Muscle of leg (tissue), 11 donors: ENCODE results near the gene JAKMIP1. TPM values are rescaled to one million over a fixed set of nuclear protein-coding genes. Genes with fewer than 3 reads are reported as not detected.
"Not testable (repeated sequence)": the region's sequence is repeated elsewhere in the genome, so short reads cannot be mapped to it uniquely, and the experiment has no call there.

Source experiments
- DNase-seq: peaks from one replicate; pipeline ENCODE4 v3.0.0; 2013
- H3K27ac ChIP-seq: one replicate; pipeline ENCODE4 v1.5.1; 2013; ENCODE audit warnings: mild to moderate bottlenecking, low read length, control low read depth
- H3K27me3 ChIP-seq: one replicate; pipeline ENCODE4 v1.6.1; 2013; ENCODE audit warnings: low read length; ENCODE audit not compliant: control insufficient read depth, insufficient read depth
- H3K36me3 ChIP-seq: one replicate; pipeline ENCODE4 v1.6.1; 2013; ENCODE audit warnings: low read length; ENCODE audit not compliant: control insufficient read depth, insufficient read depth
- H3K4me1 ChIP-seq: one replicate; pipeline ENCODE4 v1.6.1; 2013; ENCODE audit warnings: low read length; ENCODE audit not compliant: control insufficient read depth, insufficient read depth
- H3K4me3 ChIP-seq: one replicate; pipeline ENCODE4 v1.5.1; 2013; ENCODE audit warnings: low read length, control low read depth
- H3K9me3 ChIP-seq: replicated peaks from 2 replicates; pipeline ENCODE4 v1.6.1; 2013; ENCODE audit warnings: low read depth, low read length; ENCODE audit not compliant: control insufficient read depth
- WGBS: methylation state at CpG from one replicate; pipeline ENCODE4 v1.1.5; 2013; ENCODE audit warnings: missing lambda C conversion rate; ENCODE audit not compliant: insufficient coverage; 5-methylcytosine and 5-hydroxymethylcytosine counted together
- polyA plus RNA-seq, 8 donors: library from polyadenylated mRNA; unstranded; fragments of 120-200 nt; gene quantifications; one replicate each; pipeline versions ENCODE4 v1.2.1 to v1.2.3, GENCODE V29; 2013; ENCODE audit warnings: inconsistent platforms in 1 of 8, low replicate concordance in 1 of 8; ENCODE audit not compliant: insufficient read length in 8 of 8, insufficient read depth in 1 of 8
- total RNA-seq: library from RNA; stranded (reverse); fragments of 120-200 nt; gene quantifications from one replicate; pipeline ENCODE4 v1.2.4, GENCODE V29; 2013

JAKMIP1 gene
- total and polyA plus RNA-seq, 9 donors: 0.04 to 0.39 TPM; not detected in 7

DNA sequence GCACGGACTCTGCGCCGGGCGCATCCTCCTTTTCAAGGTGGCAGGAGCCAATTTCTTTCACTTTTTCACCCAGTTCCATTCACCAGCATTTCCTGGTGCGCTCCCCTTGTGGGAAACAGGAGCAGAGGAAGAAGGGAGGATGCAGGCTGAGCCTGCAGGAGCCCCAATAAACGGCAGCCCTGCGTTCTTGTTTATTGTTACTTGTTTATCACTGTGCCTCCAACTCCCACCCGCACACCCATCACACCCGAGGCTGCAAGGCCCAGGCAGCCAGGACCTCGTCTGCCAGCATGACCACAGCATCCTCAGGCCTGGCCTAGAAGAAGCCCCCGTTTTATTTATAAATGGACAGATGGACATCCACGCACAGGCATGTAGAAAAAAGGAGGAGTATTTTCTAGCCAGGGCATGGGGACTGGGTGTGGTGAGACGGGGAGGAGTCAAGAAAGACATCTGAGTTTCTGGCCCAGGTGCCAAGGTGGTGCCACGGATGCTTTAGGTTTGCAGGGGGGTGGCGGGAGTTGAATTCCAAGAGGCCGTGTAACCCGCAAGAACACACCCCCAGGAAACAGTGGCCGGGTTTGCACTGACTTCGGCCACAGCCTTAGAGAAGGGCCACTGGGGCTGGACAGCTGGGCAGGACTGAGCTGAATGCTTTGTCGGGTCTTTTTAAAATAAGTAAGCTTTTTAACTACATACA is 51.7 kb downstream of the JAKMIP1 start:
- no peak for DNase-seq
- Histone ChIP-seq H3K4me1 (no peaks in the 10 kb centered on the region), H3K9me3 (no peaks in the 10 kb centered on the region), H3K4me3 (no peak overlapping the region), H3K27me3 (peaks cover 14% of the 10 kb centered on the region), H3K27ac (no peak overlapping the region), H3K36me3 (no peaks in the 10 kb centered on the region)
- WGBS: 77% methylated on average over 8 of the region's 20 CpGs

GRCh38 chr4:6147441-6147840 is 52.9 kb downstream of the JAKMIP1 start:
- 60% methylated on average over 6 of the region's 6 CpGs for WGBS
- Histone ChIP-seq H3K4me3 (no peak overlapping the region), H3K27ac (no peak overlapping the region), H3K9me3 (no peaks in the 10 kb centered on the region), H3K27me3 (peaks cover 14% of the 10 kb centered on the region), H3K4me1 (no peaks in the 10 kb centered on the region), H3K36me3 (no peaks in the 10 kb centered on the region)
- DNase-seq: no peak

- Histone ChIP-seq H3K4me1 (no peaks in the 10 kb centered on the region), H3K9me3 (no peaks in the 10 kb centered on the region), H3K27me3 (peaks cover 5% of the 10 kb centered on the region), H3K4me3 (no peak overlapping the region), H3K27ac (no peak overlapping the region), H3K36me3 (no peaks in the 10 kb centered on the region)
- WGBS: no CpG with 5 or more reads among the region's 3 CpGs
- no peak for DNase-seq
Measured at GRCh38 chr4:6143603-6144181, 56.7 kb downstream of the JAKMIP1 start.

DNA sequence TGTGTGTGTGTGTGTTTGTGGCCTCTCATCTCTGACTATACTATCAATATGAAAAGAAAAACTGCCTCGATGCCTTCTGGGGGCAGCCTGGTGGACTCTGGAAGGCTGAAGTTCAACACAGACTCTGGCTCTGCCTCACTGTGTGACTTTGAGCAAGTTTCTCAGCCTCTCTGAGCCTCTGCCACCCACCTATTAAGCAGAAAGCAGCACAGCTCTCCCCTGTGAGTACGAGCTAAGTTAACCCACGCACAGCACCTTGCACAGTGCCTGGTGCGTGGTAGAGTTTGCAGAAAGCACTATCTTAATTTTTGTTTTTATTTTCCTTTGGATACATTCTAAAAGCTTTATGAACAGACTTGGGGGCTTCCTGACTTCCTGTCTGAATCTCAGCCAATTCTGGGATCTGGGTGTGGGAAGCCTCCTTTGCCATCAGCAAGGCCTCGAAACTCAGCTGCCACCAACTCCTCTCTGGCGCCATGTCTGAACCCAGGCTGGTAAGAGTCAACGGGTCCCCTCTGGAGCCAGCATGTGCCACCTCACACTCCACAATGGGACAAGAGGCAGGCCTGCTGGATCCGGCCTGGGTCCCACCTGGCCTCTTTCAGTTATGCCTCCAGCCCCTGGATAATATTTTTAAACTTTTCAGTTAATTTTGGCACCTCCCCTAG is 57.3 kb downstream of the JAKMIP1 start:
- Histone ChIP-seq H3K27me3 (peaks cover 5% of the 10 kb centered on the region), H3K9me3 (no peaks in the 10 kb centered on the region), H3K4me1 (no peaks in the 10 kb centered on the region), H3K27ac (no peak overlapping the region), H3K4me3 (no peak overlapping the region), H3K36me3 (no peaks in the 10 kb centered on the region)
- DNase-seq: no peak
- 85% methylated on average over 4 of the region's 8 CpGs for WGBS

DNA sequence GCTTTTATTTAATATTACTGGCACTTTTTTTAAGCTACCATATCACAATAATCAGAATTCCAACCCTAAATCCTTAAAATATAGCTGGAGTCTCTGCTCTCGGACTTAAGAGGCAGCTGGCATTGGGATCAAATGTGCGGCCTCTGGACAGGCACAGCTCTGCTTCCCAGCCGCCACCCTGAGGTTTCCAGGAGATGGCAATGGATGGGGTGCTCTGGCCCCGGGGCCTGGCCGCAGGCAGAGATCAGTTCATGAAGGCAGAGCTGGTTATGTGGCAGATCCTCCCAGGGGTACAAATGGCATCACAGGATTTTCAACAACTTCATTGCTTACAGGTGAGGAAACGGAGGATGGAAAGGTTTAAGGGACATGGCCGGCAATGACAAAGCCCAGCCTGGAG is 57.8 kb downstream of the JAKMIP1 start:
- Histone ChIP-seq H3K9me3 (no peaks in the 10 kb centered on the region), H3K27me3 (peaks cover 4% of the 10 kb centered on the region), H3K4me1 (no peaks in the 10 kb centered on the region), H3K36me3 (no peaks in the 10 kb centered on the region), H3K4me3 (no peak overlapping the region), H3K27ac (no peak overlapping the region)
- 68% methylated on average over 3 of the region's 7 CpGs for WGBS
- no peak for DNase-seq

GRCh38 chr4:6141554-6141953 is 58.8 kb downstream of the JAKMIP1 start:
- 65% methylated on average over 5 of the region's 9 CpGs for WGBS

DNA sequence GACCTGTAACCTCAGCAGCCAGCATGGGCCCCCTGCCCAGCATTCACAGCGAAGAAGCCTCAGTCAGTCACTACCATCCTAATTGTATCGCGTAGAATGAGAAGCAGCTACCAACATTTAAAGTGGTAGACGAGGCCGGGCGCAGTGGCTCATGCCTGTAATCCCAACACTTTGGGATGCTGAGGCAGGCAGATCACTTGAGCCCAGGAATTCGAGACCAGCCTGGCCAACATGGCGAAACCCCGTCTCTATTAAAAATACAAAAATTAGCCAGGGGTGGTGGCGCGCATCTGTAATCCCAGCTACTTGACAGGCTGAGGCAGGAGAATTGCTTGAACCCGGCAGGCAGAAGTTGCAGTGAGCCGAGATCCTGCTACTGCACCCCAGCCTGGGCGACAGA is 59.3 kb downstream of the JAKMIP1 start:
- H3K27ac ChIP-seq, H3K4me3 ChIP-seq, H3K36me3 ChIP-seq, H3K4me1 ChIP-seq, H3K27me3 ChIP-seq, H3K9me3 ChIP-seq, DNase-seq: not testable (repeated sequence)
- 92% methylated on average over 8 of the region's 14 CpGs for WGBS

More at GRCh38 chr4:6141554-6141953, 58.8 kb downstream of the JAKMIP1 start:
- DNase-seq: no peak
- H3K4me1 ChIP-seq: no peaks in the 10 kb centered on the region
- no peak overlapping the region for H3K4me3 ChIP-seq
- H3K36me3 ChIP-seq: no peaks in the 10 kb centered on the region
- H3K27me3 ChIP-seq: peaks cover 2% of the 10 kb centered on the region
- H3K9me3 ChIP-seq: no peaks in the 10 kb centered on the region
- no peak overlapping the region for H3K27ac ChIP-seq

- Histone ChIP-seq H3K4me3 (no peak overlapping the region), H3K27me3 (peaks cover 2% of the 10 kb centered on the region), H3K27ac (no peak overlapping the region), H3K9me3 (no peaks in the 10 kb centered on the region), H3K4me1 (no peaks in the 10 kb centered on the region), H3K36me3 (no peaks in the 10 kb centered on the region)
- DNase-seq: no peak
- WGBS: 92% methylated on average over 3 of the region's 3 CpGs
Measured at GRCh38 chr4:6137747-6138135, 62.6 kb downstream of the JAKMIP1 start.

- H3K36me3 ChIP-seq: no peaks in the 10 kb centered on the region
- no peaks in the 10 kb centered on the region for H3K4me1 ChIP-seq
- H3K9me3 ChIP-seq: no peaks in the 10 kb centered on the region
- H3K4me3 ChIP-seq: no peak overlapping the region
- peaks cover 2% of the 10 kb centered on the region for H3K27me3 ChIP-seq
- WGBS: 40% methylated on average over 22 of the region's 22 CpGs
- DNase-seq: no peak
- no peak overlapping the region for H3K27ac ChIP-seq
Measured at GRCh38 chr4:6137027-6137746, 63.2 kb downstream of the JAKMIP1 start.

DNA sequence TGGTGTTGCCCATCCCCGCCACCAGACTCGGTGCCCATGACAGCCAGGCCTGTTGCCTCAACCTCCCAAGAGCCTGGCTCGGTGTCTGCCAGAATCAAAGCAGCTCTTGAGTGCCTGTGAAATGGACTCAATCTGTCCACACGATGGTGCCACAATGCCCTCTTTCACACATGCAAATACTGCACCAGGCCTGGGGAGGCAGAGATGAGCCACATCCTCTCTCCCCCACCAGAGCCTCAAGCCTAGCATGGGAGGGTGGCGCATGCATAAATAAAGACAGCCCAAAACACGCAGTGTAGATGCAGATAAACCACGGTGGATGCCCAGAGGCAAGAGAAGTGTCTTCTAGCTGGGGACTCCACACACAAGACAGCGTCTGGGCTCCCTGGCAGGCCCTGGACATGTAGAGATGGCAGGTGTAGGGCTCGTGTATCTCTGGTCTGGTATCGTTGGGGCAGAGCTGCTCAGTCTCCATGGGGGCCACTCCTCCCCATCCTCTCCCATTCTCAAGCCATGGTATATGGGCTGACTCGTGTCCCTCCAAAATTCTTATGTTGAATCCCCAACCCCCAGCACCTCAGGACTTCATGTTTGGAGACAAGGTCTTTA is 65.6 kb downstream of the JAKMIP1 start:
- no peak for DNase-seq
- H3K4me1 ChIP-seq: no peaks in the 10 kb centered on the region
- H3K4me3 ChIP-seq: no peak overlapping the region
- H3K27ac ChIP-seq: no peak overlapping the region
- peaks cover 4% of the 10 kb centered on the region for H3K27me3 ChIP-seq
- WGBS: 72% methylated on average over 10 of the region's 11 CpGs
- H3K36me3 ChIP-seq: no peaks in the 10 kb centered on the region
- H3K9me3 ChIP-seq: no peaks in the 10 kb centered on the region
